Muscle of leg (tissue), 11 donors: ENCODE results near the gene RNF145. TPM values are rescaled to one million over a fixed set of nuclear protein-coding genes. Genes with fewer than 3 reads are reported as not detected.
"Not testable (repeated sequence)": the region's sequence is repeated elsewhere in the genome, so short reads cannot be mapped to it uniquely, and the experiment has no call there.

Source experiments
- DNase-seq: peaks from one replicate; pipeline ENCODE4 v3.0.0; 2013
- H3K27ac ChIP-seq: one replicate; pipeline ENCODE4 v1.5.1; 2013; ENCODE audit warnings: mild to moderate bottlenecking, low read length, control low read depth
- H3K27me3 ChIP-seq: one replicate; pipeline ENCODE4 v1.6.1; 2013; ENCODE audit warnings: low read length; ENCODE audit not compliant: control insufficient read depth, insufficient read depth
- H3K36me3 ChIP-seq: one replicate; pipeline ENCODE4 v1.6.1; 2013; ENCODE audit warnings: low read length; ENCODE audit not compliant: control insufficient read depth, insufficient read depth
- H3K4me1 ChIP-seq: one replicate; pipeline ENCODE4 v1.6.1; 2013; ENCODE audit warnings: low read length; ENCODE audit not compliant: control insufficient read depth, insufficient read depth
- H3K4me3 ChIP-seq: one replicate; pipeline ENCODE4 v1.5.1; 2013; ENCODE audit warnings: low read length, control low read depth
- H3K9me3 ChIP-seq: replicated peaks from 2 replicates; pipeline ENCODE4 v1.6.1; 2013; ENCODE audit warnings: low read depth, low read length; ENCODE audit not compliant: control insufficient read depth
- WGBS: methylation state at CpG from one replicate; pipeline ENCODE4 v1.1.5; 2013; ENCODE audit warnings: missing lambda C conversion rate; ENCODE audit not compliant: insufficient coverage; 5-methylcytosine and 5-hydroxymethylcytosine counted together
- polyA plus RNA-seq, 8 donors: library from polyadenylated mRNA; unstranded; fragments of 120-200 nt; gene quantifications; one replicate each; pipeline versions ENCODE4 v1.2.1 to v1.2.3, GENCODE V29; 2013; ENCODE audit warnings: inconsistent platforms in 1 of 8, low replicate concordance in 1 of 8; ENCODE audit not compliant: insufficient read length in 8 of 8, insufficient read depth in 1 of 8
- total RNA-seq: library from RNA; stranded (reverse); fragments of 120-200 nt; gene quantifications from one replicate; pipeline ENCODE4 v1.2.4, GENCODE V29; 2013

The RNF145 gene
- total and polyA plus RNA-seq, 9 donors = 23.0 to 63.6 (median 36.4) TPM

DNA sequence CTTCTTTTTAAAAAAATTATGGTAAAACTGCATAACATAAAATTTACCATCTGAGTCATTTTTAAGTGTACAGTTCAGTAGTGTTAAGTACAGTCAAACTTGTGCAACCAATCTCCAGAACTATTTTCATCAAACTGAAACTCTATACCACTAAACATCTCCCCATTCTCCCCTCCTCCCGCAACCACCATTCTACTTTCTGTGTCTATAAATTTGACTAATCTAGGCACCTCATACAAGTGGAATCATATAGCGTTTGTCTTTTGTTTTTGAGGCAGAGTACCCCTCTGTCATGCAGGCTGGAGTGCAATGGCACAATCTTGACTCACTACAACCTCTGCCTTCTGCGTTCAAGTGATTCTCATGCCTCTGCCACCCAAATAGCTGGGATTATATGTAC is 85.7 kb downstream of the RNF145 start:
- WGBS = 100% methylated on average over 1 of the region's 3 CpGs
- H3K4me3 ChIP-seq = no peak overlapping the region
- H3K9me3 ChIP-seq = no peaks in the 10 kb centered on the region
- DNase-seq = no peak
- no peak overlapping the region for H3K27ac ChIP-seq
- no peaks in the 10 kb centered on the region for H3K4me1 ChIP-seq
- no peaks in the 10 kb centered on the region for H3K27me3 ChIP-seq
- no peaks in the 10 kb centered on the region for H3K36me3 ChIP-seq

DNA sequence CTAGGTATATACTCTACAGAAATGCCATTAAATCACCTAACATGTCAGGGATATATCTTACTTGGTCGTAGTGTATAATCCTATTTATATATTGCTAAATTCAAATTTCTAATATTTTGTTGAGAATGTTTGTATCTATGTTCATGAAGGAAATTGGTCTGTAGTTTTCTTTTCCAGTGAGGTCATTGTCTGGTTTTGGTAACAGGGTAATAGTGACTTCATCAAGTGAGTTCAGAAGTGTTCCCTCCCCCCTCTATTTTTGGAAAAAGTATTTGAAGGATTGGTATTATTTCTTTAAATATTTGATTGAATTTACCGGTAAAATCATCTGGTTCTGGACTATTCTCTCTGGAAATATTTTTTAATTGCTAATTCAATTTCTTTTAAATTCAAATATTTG is 86.2 kb downstream of the RNF145 start:
- Histone ChIP-seq H3K9me3 (no peaks in the 10 kb centered on the region), H3K27me3 (no peaks in the 10 kb centered on the region), H3K4me3 (no peak overlapping the region), H3K36me3 (no peaks in the 10 kb centered on the region), H3K27ac (no peak overlapping the region), H3K4me1 (no peaks in the 10 kb centered on the region)
- WGBS = no CpG with 5 or more reads among the region's 2 CpGs
- DNase-seq = no peak

DNA sequence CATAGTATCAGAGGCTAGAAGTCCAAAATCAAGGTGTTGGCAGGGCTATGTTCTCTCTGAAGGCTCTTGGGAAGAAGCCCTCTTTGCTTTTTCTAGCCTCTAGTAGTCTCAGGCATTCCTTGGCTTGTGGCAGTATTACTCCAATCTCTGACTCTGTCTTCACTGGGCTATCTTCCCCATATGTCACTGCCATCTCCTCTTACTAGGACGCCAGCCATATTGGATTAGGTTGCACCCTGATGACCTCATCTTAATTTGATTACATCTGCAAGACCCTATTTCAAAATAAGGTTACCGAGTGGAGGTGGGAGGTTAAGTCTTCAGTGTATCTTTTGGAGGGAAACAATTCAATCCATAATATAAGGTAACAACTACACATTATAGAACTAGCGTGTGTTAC is 88.3 kb downstream of the RNF145 start:
- no CpG with 5 or more reads among the region's 3 CpGs for WGBS
- no peaks in the 10 kb centered on the region for H3K36me3 ChIP-seq
- no peaks in the 10 kb centered on the region for H3K9me3 ChIP-seq
- no peaks in the 10 kb centered on the region for H3K4me1 ChIP-seq
- no peak overlapping the region for H3K4me3 ChIP-seq
- no peak for DNase-seq
- no peaks in the 10 kb centered on the region for H3K27me3 ChIP-seq
- H3K27ac ChIP-seq = no peak overlapping the region

DNA sequence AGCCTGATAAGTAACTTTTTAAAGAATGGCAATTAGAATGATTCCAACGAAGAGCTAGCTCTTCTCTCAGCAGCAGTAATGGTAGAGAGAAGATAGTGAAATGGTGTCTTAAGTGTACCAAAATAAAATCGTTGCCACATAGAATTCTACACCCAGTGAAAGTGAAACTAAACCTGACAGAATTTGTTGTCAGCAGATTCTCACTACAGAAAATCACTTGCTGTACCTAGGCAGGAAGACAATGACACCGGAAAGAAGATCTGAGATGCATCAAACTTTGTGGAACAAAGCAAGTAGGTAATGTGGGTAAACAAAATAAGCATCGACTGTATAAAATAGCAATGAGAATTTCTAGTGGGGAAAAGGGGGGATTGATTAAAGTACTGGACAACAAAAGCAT is 88.9 kb downstream of the RNF145 start:
- no peaks in the 10 kb centered on the region for H3K9me3 ChIP-seq
- no peak overlapping the region for H3K4me3 ChIP-seq
- no peak overlapping the region for H3K27ac ChIP-seq
- no peaks in the 10 kb centered on the region for H3K4me1 ChIP-seq
- DNase-seq = no peak
- H3K27me3 ChIP-seq = no peaks in the 10 kb centered on the region
- 89% methylated on average over 2 of the region's 4 CpGs for WGBS
- no peaks in the 10 kb centered on the region for H3K36me3 ChIP-seq

DNA sequence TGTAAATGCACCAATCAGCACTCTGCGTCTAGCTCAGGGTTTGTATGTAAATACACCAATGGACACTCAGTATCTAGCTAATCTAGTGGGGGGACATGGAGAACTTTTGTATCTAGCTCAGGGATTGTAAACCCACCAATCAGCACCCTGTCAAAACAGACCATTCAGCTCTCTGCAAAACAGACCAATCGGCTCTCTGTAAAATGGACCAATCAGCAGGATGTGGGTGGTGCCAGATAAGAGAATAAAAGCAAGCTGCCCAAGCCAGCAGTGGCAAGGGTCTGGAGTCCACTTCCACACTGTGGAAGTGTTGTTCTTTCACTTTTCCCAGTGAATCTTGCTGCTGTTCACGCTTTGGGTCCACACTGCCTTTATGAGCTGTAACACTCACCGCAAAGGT is 89.5 kb downstream of the RNF145 start:
- not testable (repeated sequence) for H3K36me3 ChIP-seq, H3K4me3 ChIP-seq, H3K27me3 ChIP-seq, H3K27ac ChIP-seq, H3K4me1 ChIP-seq, DNase-seq, H3K9me3 ChIP-seq
- 95% methylated on average over 2 of the region's 4 CpGs for WGBS

DNA sequence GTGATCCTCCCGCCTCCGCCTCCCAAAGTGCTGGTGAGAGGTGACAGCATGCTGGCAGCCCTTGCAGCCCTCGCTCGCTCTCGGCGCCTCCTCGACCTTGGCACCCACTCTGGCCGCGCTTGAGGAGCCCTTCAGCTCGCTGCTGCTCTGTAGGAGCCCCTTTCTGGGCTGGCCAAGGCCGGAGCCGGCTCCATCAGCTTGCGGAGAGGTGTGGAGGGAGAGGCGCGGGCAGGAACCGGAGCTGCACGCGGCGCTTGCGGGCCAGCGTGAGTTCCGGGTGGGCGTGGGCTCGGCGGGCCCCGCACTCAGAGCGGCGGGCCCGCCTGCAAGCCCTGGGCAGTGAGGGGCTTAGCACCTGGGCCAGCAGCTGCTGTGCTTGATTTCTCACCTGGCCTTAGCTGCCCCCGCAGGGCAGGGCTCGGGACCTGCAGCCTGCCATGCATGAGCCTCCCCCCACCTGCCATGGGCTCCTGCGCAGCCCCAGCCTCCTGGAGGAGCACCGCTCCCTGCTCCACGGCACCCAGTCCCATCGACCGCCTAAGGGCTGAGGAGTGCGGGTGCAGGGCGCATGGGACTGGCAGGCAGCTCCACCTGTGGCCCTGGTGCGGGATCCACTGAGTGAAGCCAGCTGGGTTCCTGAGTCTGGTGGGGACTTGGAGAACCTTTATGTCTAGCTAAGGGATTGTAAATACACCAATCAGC is 90.2 kb downstream of the RNF145 start:
- not testable (repeated sequence) for H3K9me3 ChIP-seq, H3K4me3 ChIP-seq, H3K27me3 ChIP-seq, DNase-seq, H3K4me1 ChIP-seq, H3K27ac ChIP-seq, H3K36me3 ChIP-seq
- 97% methylated on average over 34 of the region's 39 CpGs for WGBS

DNA sequence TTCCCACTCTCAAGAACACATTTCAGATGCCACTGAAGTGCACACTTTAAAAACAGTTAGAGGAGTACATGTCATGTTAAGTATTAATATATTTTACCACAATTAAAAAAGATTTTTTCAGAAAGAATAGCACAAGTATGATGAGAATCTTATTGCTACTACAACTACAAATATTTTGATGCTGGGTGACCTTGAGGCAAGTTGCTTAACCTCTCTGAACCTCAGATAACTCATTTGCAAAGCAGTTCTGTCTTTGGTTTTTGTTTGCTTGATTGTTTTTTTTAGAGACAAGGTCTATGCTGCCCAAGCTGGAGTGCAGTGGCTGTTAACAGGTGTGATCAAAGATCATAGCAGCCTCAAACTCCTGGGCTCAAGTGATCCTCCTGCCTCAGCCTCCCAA is 95.9 kb downstream of the RNF145 start:
- H3K36me3 ChIP-seq = no peaks in the 10 kb centered on the region
- peaks cover 2% of the 10 kb centered on the region for H3K27me3 ChIP-seq
- H3K4me1 ChIP-seq = no peaks in the 10 kb centered on the region
- H3K27ac ChIP-seq = no peak overlapping the region
- no peak for DNase-seq
- no peaks in the 10 kb centered on the region for H3K9me3 ChIP-seq
- H3K4me3 ChIP-seq = no peak overlapping the region

DNA sequence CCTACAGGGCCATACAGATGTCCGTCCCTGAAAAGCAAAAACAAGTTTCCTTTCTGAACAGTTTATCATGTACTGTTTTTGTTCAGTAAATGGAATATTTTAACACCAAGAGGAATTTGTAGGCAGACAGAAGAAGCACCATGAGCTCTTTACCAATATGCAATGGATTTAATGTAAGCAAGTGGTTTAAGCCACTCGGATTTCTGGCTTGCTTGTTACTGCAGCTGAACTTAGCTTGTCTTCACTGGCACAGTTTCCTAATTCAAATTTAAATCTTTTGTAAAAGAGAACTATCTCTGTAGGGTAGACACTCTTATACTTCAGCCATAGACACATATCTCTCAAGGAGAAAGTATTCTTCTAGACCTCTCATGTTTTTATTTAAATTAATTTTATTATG is 96.9 kb downstream of the RNF145 start:
- no peak for DNase-seq
- H3K4me1 ChIP-seq = no peaks in the 10 kb centered on the region
- no peak overlapping the region for H3K27ac ChIP-seq
- no peak overlapping the region for H3K4me3 ChIP-seq
- WGBS = no CpG with 5 or more reads among the region's 2 CpGs
- H3K27me3 ChIP-seq = peaks cover 3% of the 10 kb centered on the region
- H3K36me3 ChIP-seq = no peaks in the 10 kb centered on the region
- H3K9me3 ChIP-seq = no peaks in the 10 kb centered on the region

Other genes with a start within 250 kb of the RNF145 start
- 23.7 TPM for gene EBF1, start 109.6 kb downstream of the RNF145 start, total RNA-seq
- gene EBF1, start 109.6 kb downstream of the RNF145 start, polyA plus RNA-seq = 10 to 100 TPM; 11.6 to 28.6 (median 18.7) TPM
- gene UBLCP1, start 53.7 kb upstream of the RNF145 start, total RNA-seq = 14.5 TPM
- 10 to 100 TPM; 19.7 to 29.6 (median 22.5) TPM for gene UBLCP1, start 53.7 kb upstream of the RNF145 start, polyA plus RNA-seq
- gene IL12B, start 120.9 kb upstream of the RNF145 start, total RNA-seq = not detected
- gene IL12B, start 120.9 kb upstream of the RNF145 start, polyA plus RNA-seq = under 1 TPM in 2 of 8 donors, not detected in 6; 0.04 to 0.09 TPM